HUES64 (cell line): Measurements from ENCODE around the gene CARD10.
"Not testable (repeated sequence)": the region's sequence is repeated elsewhere in the genome, so short reads cannot be mapped to it uniquely, and the experiment has no call there.

Experiments
- H3K27ac ChIP-seq: 2 replicates; pipeline ENCODE4 v1.7.0; 2013; ENCODE audit warnings: low read depth, low read length, inconsistent platforms
- H3K27me3 ChIP-seq: 2 replicates; pipeline ENCODE4 v1.6.1; 2013; ENCODE audit warnings: mild to moderate bottlenecking, low read length; ENCODE audit not compliant: insufficient read depth
- H3K36me3 ChIP-seq: 2 replicates; pipeline ENCODE4 v1.6.1; 2013; ENCODE audit warnings: mild to moderate bottlenecking, low read length; ENCODE audit not compliant: insufficient read depth
- H3K4me1 ChIP-seq: 2 replicates; pipeline ENCODE4 v1.6.1; 2013; ENCODE audit warnings: mild to moderate bottlenecking, low read length, moderate library complexity; ENCODE audit not compliant: insufficient read depth
- H3K4me3 ChIP-seq: 2 replicates; pipeline ENCODE4 v1.5.1; 2013; ENCODE audit warnings: mild to moderate bottlenecking, low read length, moderate library complexity
- H3K9ac ChIP-seq: 2 replicates; pipeline ENCODE4 v1.6.1; 2013; ENCODE audit warnings: mild to moderate bottlenecking, low read depth, low read length
- H3K9me3 ChIP-seq: 2 replicates; pipeline ENCODE4 v1.6.1; 2013; ENCODE audit warnings: low read depth, low read length; ENCODE audit not compliant: insufficient read depth
- WGBS: fragments of 150-250, 120-280 bp; methylation state at CpG from one replicate; pipeline ENCODE4 v1.1.7; 2013; ENCODE audit warnings: missing lambda C conversion rate; 5-methylcytosine and 5-hydroxymethylcytosine counted together

Gene CARD10

DNA sequence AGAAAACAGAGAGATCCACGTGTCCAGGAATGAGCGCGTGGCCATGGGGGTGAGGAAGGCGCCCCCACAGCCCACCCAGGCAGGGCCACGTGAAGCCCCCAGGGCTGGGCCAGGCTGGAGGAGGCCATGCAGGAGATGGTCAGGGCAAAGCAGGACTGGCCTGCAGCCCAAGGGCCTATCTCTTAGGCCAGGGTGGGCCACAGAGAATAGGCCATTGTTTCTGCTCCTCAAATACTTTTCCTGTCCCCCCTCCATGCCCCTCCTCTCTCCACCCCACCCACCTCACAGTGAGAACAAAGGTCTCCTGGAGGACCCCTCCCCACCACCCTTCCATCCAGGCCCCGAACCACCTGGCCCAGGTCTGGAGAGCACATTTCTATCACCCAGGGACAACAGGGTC lies 32.8 kb upstream of the CARD10 start:
- H3K27me3 ChIP-seq, result peaks cover 1% of the 10 kb centered on the region; the same call in 1 of the 2 replicates
- H3K27ac ChIP-seq, result peak overlapping the region; percentile 58; the same call in 1 of the 2 replicates
- no peak overlapping the region for H3K9ac ChIP-seq
- H3K4me1 ChIP-seq, result peaks cover 19% of the 10 kb centered on the region; the same call in 1 of the 2 replicates
- no peaks in the 10 kb centered on the region for H3K9me3 ChIP-seq
- no peaks in the 10 kb centered on the region for H3K36me3 ChIP-seq
- WGBS, result 74% methylated on average over 6 of the region's 6 CpGs
- no peak overlapping the region for H3K4me3 ChIP-seq

DNA sequence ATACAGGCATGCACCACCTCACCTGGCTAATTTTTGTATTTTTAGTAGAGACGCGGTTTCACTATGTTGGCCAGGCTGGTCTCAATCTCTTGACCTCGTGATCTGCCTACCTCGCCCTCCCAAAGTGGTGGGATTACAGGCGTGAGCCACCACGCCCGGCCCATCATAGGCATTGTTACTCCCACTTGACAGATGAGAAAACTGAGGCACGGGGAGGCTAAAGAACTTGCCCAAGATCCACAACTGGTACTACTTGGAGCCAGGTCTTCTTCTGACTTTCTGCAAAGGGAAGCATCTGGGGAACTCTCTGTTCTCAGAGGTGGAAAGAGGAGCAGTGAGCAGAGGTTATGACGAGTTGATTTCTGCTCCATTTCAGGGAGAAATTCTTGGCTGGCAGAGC lies 31.7 kb upstream of the CARD10 start:
- not testable (repeated sequence) for H3K27ac ChIP-seq, H3K4me3 ChIP-seq, H3K27me3 ChIP-seq, H3K36me3 ChIP-seq, H3K9ac ChIP-seq, H3K9me3 ChIP-seq
- peaks cover 10% of the 10 kb centered on the region; the same call in 1 of the 2 replicates for H3K4me1 ChIP-seq
- WGBS, result 94% methylated on average over 9 of the region's 9 CpGs

DNA sequence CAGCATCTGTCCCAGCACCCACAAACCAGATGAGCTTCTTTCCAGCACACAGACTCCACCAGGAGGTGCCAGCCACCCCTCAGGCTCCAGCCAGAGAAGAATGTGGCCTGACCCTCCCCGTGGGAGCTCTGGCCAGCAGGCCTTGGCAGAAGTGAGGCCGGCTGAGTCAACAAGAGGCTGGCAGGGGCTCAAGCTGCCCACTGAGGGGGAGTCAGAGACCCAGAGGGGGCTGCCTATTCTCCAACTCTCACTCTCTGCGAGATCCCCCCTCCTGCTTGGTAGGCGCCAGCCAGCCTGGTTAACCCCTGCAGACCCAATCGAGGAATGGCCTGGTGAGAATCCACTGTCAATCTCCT lies 30.5 kb upstream of the CARD10 start:
- H3K36me3 ChIP-seq, result no peaks in the 10 kb centered on the region
- no peak overlapping the region for H3K9ac ChIP-seq
- 42% methylated on average over 5 of the region's 5 CpGs for WGBS
- no peak overlapping the region for H3K4me3 ChIP-seq
- no peaks in the 10 kb centered on the region for H3K9me3 ChIP-seq
- 0 out of 2 replicates have a peak overlapping the region, but pooled peaks have one; percentile 28 for H3K27ac ChIP-seq
- H3K27me3 ChIP-seq, result no peaks in the 10 kb centered on the region
- peaks cover 18% of the 10 kb centered on the region; the same call in 1 of the 2 replicates for H3K4me1 ChIP-seq

DNA sequence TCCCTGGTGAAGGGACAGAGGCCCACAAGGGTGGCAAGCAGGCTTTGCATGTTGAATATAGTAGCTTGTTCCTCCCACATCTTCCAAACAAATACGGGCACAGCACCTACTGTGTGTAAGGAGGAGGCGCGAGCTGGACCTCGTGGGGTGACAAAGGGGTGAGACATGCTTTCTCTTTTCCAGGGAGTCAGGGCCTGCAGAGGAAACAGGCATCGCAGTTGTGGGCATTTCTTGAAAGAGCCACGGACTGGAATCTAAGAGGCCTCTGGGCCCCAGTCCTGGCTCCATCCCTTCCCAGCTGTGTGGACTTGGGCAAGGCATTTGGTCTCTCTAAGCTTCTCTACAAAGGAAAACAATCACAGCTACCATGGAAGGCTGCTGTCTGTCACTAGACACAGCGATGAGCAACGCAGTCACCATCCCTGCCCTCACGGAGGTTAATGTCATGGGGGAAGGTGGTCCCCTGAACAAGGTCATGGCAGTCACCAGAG lies 28.1 kb upstream of the CARD10 start:
- H3K9me3 ChIP-seq, result no peaks in the 10 kb centered on the region
- no peaks in the 10 kb centered on the region for H3K36me3 ChIP-seq
- H3K9ac ChIP-seq, result no peak overlapping the region
- peaks cover 12% of the 10 kb centered on the region; the same call in 1 of the 2 replicates for H3K4me1 ChIP-seq
- no peak overlapping the region; the same call in 1 of the 2 replicates for H3K27ac ChIP-seq
- no peak overlapping the region for H3K4me3 ChIP-seq
- H3K27me3 ChIP-seq, result no peaks in the 10 kb centered on the region
- WGBS, result 87% methylated on average over 9 of the region's 9 CpGs

DNA sequence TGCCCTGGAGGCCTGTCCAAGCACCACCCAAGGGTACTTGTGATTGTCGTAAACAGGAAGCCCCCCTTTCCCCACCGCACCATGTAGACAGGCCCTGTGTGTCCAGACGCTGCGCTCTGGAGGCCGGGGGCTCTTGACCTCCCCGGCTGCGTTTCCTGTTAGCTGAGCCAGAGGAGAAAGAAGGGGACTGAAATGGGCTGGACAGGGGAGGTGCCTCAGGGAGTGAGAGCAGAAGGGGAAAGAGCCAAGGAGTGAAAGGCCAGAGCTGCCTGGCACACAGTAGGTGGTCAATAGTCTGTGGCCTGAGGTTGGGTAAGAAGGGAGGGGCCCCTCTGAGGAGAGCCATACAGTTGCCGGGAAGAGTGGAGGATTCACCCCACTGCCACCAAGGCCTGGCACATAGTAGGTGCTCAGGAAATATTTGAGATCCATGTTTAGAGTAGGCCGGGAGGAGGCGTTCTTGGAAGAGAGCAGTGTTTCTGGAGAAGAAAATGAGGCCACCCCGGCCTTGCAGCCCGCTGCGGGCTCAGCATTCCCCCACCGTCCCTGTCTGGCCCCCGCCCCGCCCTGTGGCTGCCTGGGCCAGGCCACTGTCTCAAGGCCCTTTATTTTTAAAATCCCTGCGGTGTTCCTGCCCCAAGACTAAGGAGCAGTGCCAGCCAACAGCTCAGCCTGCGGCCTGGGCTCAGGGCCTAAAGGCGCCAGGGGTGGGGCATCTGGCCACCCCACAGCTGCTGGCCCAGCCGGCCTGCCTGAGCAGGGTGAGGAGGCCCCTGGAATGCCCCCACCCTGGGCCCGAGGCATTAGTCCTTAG lies 27.4 kb upstream of the CARD10 start:
- 51% methylated on average over 21 of the region's 21 CpGs for WGBS
- Histone ChIP-seq H3K36me3 (no peaks in the 10 kb centered on the region), H3K4me1 (peaks cover 12% of the 10 kb centered on the region; the same call in 1 of the 2 replicates), H3K27me3 (no peaks in the 10 kb centered on the region), H3K27ac (peak overlapping the region; percentile 77), H3K9me3 (no peaks in the 10 kb centered on the region), H3K9ac (no peak overlapping the region), H3K4me3 (peak overlapping the region; percentile 41)

DNA sequence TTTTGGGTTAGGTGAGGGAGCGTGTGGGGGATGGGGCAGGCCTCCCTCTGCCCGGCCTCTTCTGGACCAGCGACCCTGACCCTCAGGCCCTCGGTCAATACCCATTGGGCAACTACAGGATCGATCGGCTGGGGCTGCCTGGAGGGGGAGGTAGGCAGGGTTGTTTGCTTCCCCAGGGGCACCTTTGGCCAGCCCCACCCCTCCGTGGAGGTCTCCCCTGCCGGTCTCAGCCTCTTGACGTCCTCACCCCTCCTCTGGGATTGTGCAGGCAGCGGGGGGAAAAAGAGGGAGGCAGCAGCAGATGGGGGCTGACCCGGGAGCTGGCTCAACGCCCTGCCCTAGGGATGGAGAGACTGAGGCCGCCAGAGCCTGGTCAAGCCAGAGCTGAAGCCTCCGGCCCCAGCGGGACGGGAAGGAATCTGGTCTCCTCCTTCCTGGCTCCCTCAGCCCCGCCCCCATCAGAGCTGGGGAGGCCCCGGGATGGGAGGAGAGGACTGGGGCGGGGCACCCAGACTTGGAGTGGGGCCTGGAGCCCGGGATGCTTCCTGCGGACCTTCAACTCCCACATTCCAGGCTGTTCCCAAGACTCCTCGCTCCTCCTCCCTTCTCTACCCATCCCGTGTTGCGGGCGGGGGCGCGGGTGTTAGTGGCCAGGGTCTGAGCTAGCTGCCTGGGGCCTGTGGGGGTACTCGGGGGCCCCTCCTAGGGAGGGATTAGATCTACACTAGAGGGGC lies 26.7 kb upstream of the CARD10 start:
- peak overlapping the region; percentile 77 for H3K27ac ChIP-seq

DNA sequence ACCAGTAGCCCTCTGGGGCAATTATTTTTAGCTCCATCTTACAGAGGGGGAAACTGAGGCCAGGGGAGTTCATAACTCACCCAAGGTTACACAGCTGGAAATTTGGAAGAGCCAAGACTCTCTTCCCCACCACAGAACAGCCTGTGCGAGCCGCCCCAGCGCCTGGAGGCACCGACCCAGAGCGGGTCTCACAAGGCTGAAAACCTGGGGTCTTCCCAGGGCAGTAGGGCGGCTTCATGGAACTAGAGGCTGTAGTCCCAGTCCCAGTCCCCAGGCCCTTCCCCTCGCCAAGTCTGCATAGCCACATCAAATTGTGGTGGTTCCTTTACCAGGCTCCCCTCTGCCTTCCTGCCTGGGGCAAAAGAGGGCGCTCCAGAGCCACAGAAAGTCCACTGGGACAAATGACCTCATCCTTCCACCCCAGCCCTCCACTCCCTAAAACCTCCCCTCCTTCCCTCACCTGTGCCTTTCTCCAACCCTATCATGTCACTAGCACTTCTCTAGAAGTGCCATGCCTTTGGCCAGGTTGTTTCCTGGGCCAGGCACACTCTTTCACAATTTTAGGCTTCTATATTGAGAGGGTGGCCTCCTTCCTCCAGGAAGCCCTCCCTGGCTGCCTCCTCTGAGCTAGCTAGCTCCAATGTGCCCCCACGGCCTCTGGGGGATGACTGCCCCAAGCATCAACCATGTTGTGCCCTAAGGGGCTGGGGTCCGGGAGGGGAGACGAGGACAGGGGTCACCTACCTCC lies 25.9 kb upstream of the CARD10 start:
- Histone ChIP-seq H3K9ac (no peak overlapping the region), H3K4me3 (peak overlapping the region; percentile 41), H3K4me1 (peaks cover 11% of the 10 kb centered on the region; the same call in 1 of the 2 replicates), H3K27me3 (no peaks in the 10 kb centered on the region), H3K9me3 (no peaks in the 10 kb centered on the region), H3K27ac (peak overlapping the region; percentile 77; the same call in 1 of the 2 replicates), H3K36me3 (no peaks in the 10 kb centered on the region)
- 50% methylated on average over 11 of the region's 11 CpGs for WGBS

More for the DNA sequence above, 26.7 kb upstream of the CARD10 start:
- Histone ChIP-seq H3K36me3 (no peaks in the 10 kb centered on the region), H3K27me3 (no peaks in the 10 kb centered on the region), H3K9me3 (no peaks in the 10 kb centered on the region), H3K4me3 (peak overlapping the region; percentile 41), H3K4me1 (peaks cover 11% of the 10 kb centered on the region; the same call in 1 of the 2 replicates), H3K9ac (peak overlapping the region; percentile 14; the same call in 1 of the 2 replicates)
- 11% methylated on average over 28 of the region's 28 CpGs for WGBS

DNA sequence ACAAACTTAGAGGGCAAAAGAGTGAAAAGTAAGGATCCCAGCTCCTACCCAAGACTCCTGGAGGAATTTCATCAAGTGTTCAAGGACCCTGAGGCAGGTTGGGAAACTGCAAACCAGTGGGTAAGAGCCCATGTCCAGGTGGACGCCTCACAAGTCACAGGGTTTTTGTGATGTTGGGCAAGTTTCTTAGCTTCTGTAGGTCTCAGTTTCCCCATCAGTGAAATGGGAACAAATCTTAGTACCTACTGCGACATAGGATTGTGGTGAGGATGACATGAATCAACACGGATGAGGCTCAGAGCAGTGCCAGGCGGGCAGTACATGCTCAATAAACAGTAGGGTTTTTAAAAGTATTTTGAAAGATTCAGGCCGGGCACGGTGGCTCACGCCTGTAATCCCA lies 23.7 kb upstream of the CARD10 start:
- WGBS, result 92% methylated on average over 7 of the region's 7 CpGs
- H3K27me3 ChIP-seq, result no peaks in the 10 kb centered on the region
- peaks cover 11% of the 10 kb centered on the region; the same call in 1 of the 2 replicates for H3K4me1 ChIP-seq
- H3K9ac ChIP-seq, result no peak overlapping the region
- no peaks in the 10 kb centered on the region for H3K9me3 ChIP-seq
- H3K36me3 ChIP-seq, result no peaks in the 10 kb centered on the region
- no peak overlapping the region for H3K27ac ChIP-seq
- no peak overlapping the region for H3K4me3 ChIP-seq

DNA sequence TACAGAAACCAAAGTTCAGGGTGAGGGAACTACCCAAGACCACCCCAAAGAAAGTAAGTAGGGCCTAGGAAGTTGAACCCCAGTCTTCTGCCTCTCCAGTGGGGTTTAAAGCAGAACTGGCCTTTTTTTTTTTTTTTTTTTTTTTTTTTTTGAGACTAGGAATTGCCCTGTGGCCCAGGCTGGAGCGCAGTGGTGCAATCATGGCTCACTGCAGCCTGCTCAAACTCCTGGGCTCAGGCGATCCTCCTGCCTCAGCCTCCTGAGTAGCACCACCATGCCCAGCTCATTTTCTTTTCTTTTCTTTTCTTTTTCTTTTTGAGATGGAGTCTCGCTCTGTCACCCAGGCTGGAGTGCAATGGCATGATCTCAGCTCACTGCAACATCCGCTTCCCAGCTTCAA lies 23.2 kb upstream of the CARD10 start:
- not testable (repeated sequence) for H3K36me3 ChIP-seq, H3K4me3 ChIP-seq, H3K27ac ChIP-seq, H3K27me3 ChIP-seq, H3K9me3 ChIP-seq, H3K9ac ChIP-seq
- H3K4me1 ChIP-seq, result peaks cover 11% of the 10 kb centered on the region; the same call in 1 of the 2 replicates
- 92% methylated on average over 4 of the region's 4 CpGs for WGBS

DNA sequence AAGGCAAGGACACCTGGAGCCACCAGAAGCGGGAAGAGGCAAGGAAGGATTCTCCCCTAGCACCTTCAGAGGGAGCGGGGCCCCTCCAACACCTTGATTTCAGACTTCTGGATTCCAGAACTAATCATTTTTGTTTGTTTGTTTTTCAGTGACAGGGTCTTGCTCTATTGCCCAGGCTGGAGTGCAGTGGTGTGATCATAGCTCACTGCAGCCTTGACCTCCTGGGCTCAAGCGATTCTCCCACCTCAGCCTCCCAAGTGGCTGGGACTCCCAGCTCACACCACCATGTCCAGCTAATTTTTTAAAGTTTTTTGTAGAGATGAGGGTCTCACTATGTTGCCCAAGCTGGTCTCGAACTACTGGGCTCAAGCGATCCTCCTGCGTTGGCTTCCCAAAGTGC lies 20.6 kb upstream of the CARD10 start:
- not testable (repeated sequence) for H3K27me3 ChIP-seq, H3K4me1 ChIP-seq, H3K4me3 ChIP-seq, H3K9me3 ChIP-seq, H3K36me3 ChIP-seq, H3K27ac ChIP-seq, H3K9ac ChIP-seq
- 92% methylated on average over 6 of the region's 6 CpGs for WGBS
